Hematopoietic multipotent progenitor cell treated with erythropoietin and hydrocortisone succinate and interleukin-3 and kit ligand, for 17 days (in vitro differentiated cells): ENCODE measurements around the gene RECK.
"Not testable (repeated sequence)": the region's sequence is repeated elsewhere in the genome, so short reads cannot be mapped to it uniquely, and the experiment has no call there.

Experiments
- DNase-seq: peaks from one replicate; pipeline ENCODE4 v3.0.0-alpha.2; 2015; ENCODE audit warnings: low spot score

The RECK gene

DNA sequence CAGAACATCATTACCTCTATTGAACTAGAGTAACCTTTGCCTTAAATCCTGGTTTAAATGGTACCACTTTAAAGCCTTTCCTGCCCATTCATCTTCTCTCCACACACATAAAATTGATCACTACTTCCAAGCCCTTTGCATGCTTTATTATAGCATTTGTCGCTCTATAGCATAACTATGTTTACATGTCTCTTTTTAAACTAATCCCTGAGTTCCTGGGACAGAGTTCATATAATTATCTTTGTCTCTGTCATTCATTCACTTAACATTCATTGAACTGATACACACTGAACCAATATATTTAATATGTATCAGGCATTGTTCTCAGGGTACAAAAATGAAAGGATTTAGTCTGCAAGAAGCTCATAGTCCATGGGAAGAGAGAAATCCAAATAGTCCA lies 37.3 kb downstream of the RECK start:
- no peak for DNase-seq

DNA sequence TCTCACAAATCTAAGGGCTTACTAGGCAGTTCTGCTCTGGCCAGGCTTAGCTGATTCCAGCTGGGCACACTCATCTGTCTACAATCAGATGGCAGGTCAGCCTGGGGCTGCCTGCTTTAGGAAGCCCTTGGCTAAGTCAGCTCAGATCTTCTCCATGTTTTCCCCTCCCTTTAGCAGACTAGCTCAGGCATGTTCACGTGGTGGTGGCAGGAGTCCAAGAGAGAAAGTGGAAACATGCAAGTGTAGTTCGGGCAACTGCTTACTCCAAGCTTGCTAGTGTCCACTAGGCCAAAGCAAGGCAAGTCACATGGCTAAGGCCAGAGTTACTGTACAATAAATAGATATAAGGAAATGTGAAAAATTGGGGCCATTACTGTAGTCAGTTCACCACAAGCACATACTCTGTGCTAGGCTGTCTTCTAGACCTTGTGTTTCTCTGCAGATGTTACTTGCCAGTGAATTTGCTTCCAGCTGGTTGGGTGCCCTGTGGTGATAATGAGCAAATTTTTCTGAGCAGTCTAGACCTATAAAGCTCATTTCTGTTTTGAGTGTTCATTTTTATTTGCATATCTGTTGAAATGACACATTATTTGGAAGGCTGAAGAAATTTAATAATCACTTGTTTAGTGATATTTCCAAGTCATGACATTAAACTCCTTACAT lies 38.3 kb downstream of the RECK start:
- DNase-seq, result peak; percentile 15

DNA sequence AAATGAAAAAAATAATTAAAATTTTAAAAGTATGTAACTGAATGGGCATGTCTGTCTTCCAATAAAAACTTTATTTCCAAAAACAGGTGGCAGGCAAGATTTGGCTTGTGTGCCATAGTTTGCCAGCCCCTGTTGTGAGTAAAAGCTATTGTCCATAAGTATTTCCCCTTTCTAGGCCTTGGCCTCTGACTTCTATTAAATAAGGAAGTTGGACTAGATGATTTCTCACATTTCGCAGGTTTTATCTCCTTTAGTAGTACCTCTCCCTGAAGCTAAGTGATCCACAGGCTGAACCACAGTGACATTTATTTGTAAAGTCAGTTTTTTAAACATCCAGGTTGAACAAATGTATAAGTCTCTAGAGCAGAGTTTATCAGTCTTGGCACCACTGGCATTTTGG lies 41.3 kb downstream of the RECK start:
- DNase-seq, result no peak

DNA sequence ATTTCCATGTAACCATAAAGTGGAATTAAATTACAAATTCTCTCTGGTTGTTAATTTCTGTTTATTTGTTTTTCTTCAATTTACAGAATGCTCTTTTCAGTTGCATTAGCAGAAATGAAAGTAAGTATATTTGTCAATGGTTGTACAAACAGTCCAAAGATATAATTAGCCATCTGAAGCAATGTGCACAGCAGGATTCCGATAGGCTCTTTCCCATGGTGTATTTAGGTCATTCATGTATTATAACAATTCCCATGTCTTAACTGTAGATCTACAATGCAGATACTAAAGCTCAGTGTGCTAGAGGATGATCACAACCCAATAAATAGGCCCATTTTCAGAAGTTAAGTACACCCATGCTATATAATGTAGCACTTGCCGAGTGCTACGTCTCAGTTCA lies 43.8 kb downstream of the RECK start:
- DNase-seq, result no peak

DNA sequence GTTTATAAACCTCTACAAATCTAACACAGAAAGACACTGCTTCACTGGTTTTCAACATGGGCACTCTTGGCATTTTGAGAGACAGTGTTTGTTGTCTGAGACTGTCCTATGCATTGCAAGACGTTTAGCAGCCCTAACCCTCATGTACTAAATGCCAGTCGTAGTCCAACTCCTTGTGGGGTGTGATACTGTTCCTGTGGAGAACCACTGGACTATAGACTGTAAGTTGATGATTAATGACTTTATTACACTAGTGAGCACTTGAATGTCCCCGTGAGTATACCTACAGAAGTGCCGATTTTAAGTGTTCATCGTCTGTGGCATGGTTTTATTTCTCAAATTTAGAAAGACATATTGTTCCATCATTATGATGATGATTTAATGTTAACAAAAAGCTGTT lies 46.2 kb downstream of the RECK start:
- no peak for DNase-seq

DNA sequence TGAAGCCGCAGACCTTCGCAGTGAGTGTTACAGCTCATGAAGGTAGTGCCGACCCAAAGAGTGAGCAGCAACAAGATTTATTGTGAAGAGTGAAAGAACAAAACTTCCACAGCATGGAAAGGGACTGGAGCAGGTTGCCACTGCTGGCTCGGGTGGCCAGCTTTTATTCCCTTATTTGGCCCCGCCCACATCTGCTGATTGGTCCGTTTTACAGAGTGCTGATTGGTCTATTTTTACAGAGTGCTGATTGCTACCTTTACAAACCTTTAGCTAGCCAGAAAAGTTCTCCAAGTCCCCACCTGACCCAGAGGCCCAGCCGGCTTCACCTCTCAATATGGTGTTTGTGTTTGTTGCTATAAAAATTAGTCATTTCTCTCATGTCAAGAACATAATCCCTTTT lies 49.7 kb downstream of the RECK start:
- no peak for DNase-seq

DNA sequence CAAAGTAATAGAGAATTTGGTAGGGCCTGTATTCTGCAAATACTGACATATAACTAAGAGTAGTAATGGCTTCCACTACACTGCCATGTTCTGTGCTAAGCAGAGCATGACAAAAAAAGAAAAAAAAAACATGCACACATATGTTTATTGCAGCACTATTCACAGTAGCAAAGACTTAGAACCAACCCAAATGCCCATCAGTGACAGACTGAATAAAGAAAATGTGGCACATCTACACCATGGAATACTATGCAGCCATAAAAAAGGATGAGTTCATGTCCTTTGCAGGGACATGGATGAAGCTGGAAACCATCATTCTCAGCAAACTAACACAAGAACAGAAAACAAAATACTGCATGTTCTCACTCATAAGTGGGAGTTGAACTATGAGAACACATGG lies 50.3 kb downstream of the RECK start:
- not testable (repeated sequence) for DNase-seq

DNA sequence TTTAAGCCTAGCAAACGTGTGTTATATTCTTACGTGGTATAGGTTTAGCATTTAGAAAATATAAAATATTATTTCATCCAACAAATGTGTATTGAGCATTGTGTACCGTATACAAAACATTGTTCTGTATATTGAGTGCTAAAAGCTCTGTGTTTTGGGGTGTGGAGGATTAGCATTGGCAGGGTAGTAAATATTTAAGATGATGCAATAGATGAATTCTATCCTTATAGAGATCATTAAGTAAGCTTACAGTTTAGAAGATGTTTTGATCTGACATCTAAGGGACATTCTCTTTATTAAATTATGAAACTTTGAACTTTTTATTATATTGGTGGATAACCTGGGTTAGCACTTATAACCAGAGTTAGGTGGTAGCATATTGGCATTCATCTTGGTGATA lies 51.3 kb downstream of the RECK start:
- DNase-seq, result no peak

DNA sequence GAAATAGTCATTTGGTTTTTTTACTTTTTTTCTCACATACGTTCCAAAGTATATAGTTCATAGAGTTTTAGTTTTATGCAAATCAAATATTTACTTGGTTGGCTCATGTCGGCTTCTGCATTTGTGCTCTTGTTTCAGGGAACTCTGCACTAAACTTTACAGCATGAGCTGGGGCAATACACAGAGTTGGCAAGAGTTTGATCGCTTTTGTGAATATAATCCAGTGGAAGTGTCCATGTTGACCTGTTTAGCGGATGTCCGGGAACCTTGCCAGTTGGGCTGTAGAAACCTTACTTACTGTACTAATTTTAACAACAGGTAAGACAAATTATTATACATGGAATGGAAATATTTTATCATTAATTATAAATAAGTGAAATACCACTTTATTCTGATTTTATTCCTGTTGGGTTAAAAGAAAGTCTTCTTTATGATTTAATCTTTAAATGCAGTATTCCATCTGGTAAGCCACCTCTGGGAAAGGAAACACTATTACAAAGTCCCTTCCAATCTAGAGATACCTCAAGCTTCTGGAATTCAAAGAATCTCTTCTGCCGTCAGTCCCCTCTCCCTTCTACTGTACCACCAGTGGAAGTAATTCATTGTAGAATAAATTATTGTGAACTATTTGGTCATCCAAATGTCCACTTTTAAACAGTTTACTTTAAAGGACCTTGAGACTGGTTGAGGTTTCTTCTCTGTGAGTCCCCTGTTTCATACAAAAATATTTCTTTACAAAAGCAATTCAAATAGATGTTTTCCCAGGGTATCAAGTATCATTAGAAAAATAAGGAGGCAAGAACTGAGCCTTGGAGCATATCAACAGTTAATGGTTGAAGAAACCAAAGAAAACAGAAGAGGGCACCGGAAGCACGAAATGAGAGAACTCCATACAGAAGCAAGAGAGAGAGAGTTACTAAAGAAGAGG lies 54.6 kb downstream of the RECK start:
- no peak for DNase-seq

DNA sequence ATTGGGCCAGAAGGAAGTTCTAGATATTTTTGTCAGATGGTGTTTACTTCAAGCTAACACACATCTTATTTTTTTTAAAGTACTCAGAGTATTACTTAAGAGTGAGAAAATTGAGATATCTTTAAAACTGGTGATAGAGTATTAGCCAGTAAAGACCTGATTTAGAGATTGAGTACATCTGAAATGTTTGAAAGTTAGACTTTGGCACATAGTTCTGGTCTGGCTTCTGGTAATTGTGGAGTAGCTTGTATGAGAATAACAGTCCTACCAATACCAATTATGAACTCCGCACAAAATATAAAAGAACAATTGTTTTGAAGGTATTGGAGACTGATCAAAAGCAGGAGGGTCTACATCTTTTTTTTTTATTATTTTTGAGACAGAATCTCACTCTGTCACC lies 55.3 kb downstream of the RECK start:
- DNase-seq, result no peak

DNA sequence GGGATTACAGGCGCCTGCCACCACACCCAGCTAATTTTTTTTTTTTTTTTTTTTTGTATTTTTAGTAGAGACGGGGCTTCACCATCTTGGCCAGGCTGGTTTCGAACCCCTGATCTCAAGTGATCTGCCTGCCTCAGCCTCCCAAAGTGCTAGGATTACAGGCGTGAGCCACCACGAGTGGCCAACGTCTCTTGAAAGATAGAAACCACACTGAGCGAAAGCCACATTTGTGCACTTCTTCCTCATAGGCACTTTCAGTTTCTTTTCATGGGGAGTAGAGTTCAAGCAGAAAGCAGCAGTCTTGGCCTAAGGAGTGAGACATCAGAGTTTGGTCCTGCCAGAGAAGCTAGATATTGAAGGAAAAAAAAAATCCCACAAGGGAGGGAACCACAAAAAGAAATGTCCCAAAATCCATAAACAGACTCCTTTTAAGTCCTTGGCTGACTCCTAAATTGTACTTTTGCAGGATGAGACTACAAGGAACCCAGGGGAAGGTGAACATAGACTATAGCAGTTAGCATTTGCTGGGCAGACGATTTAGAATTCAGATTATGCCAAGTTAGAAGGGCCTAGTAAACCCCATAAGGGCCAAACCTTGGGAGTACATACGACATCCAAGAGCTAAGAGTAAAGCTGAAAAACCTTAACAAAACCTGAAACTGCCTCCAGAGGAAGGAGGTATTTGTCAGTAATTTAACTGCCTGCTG lies 55.9 kb downstream of the RECK start:
- DNase-seq, result no peak

DNA sequence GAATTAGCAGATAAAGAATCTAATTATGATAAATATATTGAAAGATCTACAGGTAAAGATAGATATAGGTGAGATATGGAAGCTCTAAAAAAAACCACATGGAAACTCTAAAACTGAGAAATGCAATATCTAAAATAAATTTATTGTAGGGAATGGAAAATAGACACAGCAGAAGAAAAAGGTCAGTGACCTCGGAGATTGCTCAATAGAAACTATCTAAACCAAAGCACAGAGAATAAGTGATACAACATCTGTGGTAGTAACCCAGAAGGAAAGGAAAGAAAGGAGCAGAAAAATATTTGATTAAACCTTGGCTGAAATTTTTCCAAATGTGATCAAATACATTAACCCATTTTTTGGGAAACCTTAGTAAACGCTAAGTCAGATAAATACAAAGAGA lies 56.7 kb downstream of the RECK start:
- DNase-seq, result no peak

DNA sequence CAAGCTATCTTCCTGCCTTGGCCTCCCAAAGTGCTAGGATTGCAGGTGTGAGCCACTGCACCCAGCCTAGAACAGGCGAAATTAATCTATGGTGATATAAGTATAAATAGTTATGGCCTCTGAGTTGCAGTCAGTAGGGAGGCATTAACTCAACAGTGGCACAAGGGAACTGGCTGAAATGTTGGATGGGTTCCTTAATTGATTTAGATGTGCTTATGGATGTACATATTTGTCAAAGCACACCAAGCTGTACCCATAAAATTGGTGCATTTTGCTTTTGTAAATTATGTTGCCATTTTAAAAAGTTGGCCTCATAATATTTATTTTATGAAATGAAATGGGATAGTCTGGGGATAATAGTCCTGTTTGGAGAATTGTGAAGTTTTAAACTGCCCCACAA lies 63.0 kb downstream of the RECK start:
- no peak for DNase-seq

DNA sequence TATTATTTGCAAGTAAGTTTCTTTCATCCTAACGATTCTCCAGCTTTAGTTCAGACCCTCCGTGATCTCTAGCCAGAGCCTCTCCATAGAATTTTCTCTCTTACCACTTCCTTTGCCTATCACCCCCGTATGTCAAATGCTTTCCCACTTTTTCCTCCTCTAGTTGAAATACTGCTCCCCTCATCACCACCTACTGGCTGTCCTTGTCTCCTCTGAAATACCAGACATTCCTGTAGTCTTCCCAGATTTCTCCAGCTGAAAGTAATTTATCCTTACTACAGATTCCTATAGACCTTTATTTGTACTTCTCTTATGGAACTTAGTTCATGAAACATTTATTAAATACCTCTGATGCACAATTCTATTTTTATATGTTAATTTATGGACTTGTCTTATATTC lies 63.8 kb downstream of the RECK start:
- no peak for DNase-seq

DNA sequence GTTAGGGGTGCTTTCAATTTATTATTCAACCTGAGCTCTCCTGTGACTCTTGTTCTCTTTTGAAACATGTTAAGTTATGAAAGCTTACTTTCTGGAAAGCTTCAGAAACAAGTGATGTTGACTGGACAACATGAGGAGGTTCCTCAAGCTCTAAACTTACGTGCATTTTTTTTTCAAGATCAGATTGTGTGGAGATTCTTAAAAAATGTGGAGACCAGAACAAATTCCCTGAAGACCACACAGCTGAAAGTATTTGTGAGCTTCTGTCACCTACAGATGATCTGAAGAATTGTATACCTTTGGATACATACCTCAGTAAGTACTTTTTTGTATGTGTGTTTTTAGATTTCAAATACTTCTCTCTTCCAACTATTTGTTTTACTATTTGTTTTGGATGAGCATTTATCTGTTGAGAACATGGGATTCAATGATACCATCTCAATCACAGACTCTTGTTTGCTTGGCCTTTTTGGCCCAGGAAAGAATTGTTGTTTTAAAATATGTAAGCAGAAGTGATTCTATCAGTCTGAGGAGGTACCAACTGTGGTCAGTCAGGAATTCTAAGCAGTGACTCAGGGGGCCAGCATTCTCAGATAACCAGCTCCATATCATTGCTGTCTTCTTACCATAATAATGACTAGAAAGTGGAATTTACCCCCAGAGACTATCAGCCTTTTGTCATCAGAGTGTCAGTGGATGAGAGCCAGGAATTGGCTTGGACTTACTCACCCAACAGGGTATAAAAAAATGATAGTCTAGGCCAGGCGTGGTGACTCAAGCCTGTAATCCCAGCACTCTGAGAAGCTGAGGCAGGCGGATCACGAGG lies 65.4 kb downstream of the RECK start:
- DNase-seq, result no peak

DNA sequence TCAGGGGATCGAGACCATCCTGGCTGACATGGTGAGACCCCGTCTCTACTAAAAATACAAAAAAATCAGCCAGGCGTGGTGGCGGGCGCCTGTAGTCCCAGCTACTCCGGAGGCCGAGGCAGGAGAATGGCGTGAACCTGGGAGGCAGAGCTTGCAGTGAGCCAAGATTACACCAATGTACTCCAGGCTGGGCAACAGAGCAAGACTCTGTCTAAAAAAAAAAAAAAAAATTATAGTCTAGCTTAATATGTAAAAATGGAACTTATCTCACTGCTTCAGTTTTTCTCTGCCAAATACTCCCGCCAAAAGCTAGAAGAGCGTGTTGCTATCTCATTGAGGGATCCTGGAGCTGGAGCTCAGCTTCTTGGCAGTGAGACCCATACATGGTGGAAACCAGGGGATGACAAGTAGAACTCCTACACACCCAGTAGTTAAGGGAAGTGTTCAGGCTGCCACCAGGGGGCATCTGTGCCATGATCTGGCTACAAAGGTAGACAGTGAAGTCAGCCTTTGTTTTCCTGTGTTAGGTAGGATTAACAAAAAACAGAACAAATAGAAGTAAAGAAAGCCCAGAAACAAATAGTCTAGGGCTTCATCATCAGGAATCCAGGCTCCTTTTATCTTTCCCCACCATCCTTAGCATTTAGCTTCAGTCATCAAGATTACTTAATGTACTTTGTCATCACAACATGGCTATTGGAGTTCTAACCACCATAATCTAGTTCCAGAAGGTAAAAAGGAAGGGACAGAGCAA lies 66.2 kb downstream of the RECK start:
- peak; percentile 81 for DNase-seq

DNA sequence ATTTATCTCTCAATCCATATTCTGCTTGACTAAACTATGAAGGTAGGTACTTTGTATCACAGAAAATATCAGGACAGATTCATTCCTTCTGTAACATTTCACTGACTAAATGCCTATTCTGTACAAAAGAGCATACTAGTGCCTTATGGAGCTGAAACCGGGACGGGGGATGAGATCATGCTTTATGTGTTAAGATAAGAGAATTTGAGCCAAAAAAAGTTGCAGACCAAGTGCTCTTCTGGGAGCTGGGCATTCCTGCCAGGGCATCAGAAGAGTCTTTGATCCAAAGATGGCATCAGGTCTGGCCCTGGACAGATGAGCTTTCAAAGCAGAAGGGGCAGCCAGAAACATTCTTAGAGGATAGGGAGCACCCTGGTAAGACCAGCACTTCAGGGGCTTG lies 72.4 kb downstream of the RECK start:
- no peak for DNase-seq

DNA sequence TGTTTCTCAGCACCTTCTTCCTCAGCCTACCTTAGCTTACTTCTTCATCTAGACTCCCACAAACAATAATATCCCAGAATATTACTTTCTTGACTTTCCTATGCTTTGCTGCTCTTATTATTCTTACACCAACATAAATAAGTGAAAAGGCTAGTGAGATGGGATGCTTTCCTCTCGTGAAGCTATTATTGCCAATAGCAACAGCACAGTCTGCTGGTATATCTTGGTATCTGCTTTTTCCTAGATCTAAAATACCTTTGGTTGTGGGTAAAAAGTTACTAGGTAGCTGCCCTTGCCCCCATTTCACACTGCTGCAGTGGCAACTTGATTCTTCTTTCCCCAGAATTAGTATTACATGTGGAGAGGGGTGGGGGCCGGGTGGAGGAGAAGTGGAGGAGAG lies 73.7 kb downstream of the RECK start:
- no peak for DNase-seq

DNA sequence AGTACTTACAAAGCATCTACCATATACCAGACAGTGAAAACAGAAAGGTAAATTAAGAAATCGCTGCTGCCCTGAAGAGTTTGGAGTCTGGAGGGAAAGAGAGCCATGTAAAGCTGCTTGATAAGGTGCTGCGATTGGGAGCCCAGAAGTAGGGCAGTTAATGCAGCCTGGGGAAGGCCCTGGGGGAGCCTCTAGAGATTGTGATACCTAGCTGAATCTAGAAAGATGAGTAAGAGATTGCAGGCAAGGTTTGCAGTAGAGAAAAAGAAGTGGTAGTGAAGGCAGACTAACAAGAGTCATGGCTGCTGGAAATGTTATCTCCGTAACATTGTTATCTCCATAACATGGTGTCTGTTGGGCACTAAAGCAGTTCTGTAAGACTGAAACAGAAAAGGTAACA lies 75.8 kb downstream of the RECK start:
- no peak for DNase-seq

DNA sequence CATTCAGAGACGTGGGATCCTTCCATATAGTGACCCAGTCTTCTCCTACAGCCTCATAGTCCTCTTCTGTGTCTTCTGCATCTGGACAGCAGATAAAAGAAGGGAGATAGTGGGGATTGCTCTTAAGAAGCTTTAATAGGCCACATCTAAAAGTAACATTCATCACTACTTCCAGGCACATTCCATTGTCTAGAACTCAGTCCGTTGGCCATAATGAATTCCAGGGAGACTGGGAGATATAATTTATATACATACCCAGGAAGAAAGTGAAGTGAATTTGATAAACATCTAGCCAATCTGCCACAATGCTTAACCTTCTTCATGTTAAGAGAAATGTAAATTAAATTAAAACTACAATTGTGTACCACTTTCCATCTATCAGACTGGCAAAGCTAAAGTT lies 77.3 kb downstream of the RECK start:
- no peak for DNase-seq

DNA sequence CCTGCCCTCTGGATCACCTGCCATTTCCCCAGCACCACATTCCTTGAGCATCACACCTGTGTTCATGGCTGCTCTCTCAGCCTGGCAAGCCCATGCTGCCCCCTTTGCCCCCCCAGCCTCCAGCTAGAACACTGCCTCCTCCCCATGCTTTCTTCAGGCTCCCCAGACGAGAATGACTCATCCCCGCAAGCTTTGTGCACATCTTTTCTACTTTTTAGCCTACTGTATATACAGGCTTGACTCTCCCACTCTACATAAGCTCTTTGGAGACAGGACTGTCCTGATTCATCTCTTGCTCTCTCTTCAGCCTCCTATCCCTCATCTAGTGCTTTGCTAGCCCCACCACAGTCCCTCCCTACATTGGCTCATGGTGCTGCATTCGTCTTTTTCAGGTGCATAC lies 79.9 kb downstream of the RECK start:
- DNase-seq, result no peak
